HTR-8/SVneo (cell line): ENCODE measurements around the gene TPR.
A peak's percentile ranks its signal among the peaks of the same experiment; 100 is the strongest.

Experiments
- DNase-seq: peaks from one replicate; pipeline ENCODE4 v3.0.0; 2011; ENCODE audit warnings: low spot score, mixed read lengths; ENCODE audit not compliant: insufficient read length
- FAIRE-seq: peaks from 2 replicates; lab custom pipeline; 2011; peaks lifted over from hg19 to GRCh38; lab: Jason Lieb, UNC

Gene TPR

DNA sequence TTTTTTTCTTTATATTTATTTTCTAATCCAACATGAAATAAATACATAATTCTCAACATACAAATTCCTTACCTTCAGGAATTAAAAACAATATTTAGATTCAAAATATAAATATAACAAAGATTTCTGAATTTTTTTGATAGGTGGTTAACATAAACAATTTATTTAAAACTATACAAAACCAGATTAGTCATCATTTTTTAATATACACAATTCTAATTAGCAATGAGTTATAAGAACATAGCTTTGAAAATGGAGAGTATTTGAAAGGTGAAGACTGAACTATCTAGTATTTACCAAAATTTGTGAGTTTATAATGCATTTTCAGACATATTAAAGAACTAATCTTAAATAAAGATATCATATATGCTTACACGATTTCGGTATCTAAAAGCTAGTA, 37.5 kb downstream of the TPR start:
- no peak for DNase-seq
- no peak for FAIRE-seq

DNA sequence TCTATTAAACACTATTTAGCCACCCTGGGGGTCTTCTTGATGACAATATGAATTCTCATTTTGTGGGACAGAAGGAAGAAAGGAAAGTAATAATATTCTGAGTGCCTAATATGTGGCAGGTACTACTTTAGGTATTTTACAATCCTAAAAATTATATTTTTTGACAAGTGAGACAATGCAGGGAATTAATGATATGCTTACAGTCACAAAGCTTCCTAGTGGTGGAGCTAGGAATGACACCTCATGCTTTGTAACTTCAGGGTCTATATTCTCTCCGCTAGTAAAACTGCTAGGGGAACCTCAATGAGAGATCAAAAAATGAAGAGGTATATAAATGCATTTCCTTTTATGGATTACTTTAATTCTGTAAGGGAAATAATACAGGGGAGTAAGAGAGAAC, 44.3 kb downstream of the TPR start:
- no peak for FAIRE-seq
- no peak for DNase-seq

DNA sequence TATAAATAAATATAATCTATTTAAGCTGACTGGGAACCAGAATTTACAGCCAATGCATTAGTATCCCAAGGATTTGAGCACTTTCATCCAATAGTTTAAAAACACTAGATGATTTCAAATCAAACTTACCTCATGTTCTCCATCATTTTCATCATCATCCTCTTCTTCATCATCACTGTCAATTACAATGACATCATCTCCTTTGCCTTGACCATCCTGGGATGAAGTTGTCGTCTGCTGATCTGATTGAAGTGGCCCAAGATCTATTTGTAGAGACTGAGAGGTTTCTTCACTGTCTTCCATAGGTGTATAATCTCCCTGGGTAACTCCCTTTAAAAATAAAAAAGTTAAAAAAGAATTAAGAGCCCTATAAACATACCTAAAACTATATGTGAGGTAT, 47.7 kb downstream of the TPR start:
- no peak for FAIRE-seq
- no peak for DNase-seq

DNA sequence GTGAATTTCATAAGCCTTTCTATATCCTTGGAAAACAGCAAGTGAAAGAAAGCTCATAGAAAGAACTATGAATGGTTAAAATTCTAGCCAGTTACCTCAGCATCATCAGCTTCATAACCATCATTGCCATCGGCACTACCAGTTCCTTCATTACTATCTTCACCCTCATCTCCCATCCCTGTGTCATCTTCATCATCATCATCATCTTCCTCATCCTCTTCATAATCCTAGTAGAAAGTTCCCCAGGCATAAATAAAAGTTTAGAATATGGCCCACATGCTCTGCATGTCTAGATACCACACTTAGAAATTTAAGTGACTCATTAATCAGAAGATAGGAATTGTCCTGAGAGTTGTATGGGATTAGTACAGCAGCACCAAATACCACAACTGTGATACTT, 49.0 kb downstream of the TPR start:
- FAIRE-seq (no peak), DNase-seq (no peak)

DNA sequence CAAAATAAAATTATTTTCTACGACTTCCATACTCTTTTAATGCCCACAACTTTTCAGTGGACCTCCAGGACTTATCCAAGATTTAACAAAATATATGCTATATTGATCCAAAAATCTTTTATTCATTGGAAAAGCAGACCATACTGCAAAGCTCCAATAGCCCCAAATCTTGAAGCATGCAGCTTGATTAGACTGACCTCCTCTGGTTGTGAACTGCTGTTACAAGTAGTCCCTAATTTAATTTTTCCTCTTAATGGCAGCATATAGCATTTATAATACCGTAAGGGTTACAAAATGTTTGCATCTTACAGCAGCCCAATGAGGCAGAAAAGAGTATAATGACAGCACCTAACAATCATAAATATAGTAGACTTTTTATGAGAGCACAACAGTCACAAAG, 49.8 kb downstream of the TPR start:
- DNase-seq: no peak

DNA sequence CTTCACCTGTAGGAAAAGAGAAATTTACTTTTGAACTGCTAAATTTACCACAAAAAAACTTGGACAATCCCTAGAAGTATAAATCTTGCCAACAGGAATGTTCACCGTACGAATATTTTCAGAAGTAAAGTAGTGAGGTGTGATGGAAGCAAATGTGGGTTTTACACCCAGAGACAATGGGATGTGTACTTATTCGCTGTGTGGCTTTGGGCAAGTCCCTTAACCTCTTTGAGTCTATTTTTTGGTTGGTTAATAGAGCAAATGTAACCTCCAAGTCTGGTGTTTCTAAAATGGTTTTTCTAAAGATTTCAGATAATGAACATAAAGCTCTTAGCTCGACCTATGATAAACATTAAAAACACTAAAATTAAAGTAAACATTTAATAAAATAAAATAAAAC, 51.2 kb downstream of the TPR start:
- no peak for DNase-seq
- FAIRE-seq: no peak

More for the DNA sequence above, 49.8 kb downstream of the TPR start:
- no peak for FAIRE-seq

DNA sequence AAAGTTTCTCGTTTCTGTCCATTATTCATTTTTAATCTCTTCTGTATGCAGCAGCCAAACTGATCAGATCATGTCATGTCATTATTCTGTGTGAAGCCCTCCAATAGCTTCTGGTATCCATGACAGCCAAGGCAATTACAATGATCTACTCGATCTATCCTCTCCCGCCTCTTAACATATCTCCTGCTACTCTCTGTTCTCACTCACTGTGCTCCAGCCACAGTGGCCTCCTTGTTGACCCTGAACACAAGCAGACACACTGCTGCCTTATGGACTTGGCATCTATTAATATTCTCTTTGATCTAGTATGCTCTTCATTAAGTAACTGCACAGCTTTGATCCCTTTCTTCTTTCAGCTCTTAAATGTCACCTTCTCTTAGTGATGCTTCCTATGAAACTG, 59.5 kb downstream of the TPR start:
- FAIRE-seq (no peak), DNase-seq (no peak)

DNA sequence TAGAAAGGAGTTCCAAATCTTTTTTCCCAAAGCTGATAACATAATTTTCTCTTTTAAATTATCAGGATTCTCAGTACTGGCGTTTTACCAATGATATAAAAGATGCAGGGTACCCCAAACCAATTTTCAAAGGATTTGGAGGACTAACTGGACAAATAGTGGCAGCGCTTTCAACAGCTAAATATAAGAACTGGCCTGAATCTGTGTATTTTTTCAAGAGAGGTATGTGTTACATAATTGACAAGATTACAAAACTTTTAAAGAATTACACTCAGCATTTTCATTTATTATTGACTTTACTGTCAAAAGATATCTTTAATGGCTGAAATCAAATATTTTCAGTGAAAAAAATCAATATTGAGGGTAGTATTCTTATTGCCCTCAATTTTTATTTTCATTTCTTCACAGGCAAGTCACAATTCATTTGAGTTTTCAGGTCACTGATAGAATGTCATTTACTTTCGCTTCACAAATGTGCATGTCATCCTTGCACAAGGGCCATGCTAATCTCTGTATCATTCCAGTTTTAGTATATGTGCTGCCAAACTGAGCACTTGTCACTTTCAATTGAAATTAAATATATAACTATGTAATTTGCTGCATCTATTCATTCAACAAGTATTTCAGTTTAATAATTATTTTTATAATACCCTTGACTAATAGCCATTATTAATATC, 63.5 kb downstream of the TPR start:
- FAIRE-seq (no peak), DNase-seq (no peak)

DNA sequence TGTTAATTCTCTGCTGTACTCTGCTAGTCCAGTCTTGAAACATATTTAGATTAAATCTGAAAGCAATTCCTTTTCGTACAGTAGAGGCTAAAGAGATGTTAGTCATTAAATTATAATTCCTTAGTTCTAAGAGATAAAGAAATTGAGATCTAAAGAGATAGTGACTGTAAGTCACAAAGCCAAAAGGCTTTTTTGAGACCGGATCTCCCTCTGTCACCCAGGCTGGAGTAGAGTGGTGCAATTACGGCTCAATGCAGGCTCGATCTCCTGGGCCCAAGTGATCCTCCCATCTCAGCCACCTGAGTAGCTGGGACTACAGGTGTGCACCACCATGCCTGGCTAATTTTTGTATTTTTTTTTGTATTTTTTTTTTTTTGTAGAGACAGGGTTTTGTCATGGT, 64.7 kb downstream of the TPR start:
- FAIRE-seq (no peak), DNase-seq (no peak)

DNA sequence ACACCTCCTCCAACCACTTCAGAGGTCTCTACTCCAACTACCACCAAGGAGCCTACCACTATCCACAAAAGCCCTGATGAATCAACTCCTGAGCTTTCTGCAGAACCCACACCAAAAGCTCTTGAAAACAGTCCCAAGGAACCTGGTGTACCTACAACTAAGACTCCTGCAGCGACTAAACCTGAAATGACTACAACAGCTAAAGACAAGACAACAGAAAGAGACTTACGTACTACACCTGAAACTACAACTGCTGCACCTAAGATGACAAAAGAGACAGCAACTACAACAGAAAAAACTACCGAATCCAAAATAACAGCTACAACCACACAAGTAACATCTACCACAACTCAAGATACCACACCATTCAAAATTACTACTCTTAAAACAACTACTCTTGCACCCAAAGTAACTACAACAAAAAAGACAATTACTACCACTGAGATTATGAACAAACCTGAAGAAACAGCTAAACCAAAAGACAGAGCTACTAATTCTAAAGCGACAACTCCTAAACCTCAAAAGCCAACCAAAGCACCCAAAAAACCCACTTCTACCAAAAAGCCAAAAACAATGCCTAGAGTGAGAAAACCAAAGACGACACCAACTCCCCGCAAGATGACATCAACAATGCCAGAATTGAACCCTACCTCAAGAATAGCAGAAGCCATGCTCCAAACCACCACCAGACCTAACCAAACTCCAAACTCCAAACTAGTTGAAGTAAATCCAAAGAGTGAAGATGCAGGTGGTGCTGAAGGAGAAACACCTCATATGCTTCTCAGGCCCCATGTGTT, 66.6 kb downstream of the TPR start:
- DNase-seq (no peak), FAIRE-seq (no peak)

DNA sequence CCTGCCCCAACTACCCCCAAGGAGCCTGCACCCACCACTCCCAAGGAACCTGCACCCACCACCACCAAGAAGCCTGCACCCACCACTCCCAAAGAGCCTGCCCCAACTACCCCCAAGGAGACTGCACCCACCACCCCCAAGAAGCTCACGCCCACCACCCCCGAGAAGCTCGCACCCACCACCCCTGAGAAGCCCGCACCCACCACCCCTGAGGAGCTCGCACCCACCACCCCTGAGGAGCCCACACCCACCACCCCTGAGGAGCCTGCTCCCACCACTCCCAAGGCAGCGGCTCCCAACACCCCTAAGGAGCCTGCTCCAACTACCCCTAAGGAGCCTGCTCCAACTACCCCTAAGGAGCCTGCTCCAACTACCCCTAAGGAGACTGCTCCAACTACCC, 67.6 kb downstream of the TPR start:
- no peak for DNase-seq
- no peak for FAIRE-seq

DNA sequence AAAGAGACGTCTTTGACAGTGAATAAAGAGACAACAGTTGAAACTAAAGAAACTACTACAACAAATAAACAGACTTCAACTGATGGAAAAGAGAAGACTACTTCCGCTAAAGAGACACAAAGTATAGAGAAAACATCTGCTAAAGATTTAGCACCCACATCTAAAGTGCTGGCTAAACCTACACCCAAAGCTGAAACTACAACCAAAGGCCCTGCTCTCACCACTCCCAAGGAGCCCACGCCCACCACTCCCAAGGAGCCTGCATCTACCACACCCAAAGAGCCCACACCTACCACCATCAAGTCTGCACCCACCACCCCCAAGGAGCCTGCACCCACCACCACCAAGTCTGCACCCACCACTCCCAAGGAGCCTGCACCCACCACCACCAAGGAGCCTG, 68.5 kb downstream of the TPR start:
- FAIRE-seq: no peak
- no peak for DNase-seq

DNA sequence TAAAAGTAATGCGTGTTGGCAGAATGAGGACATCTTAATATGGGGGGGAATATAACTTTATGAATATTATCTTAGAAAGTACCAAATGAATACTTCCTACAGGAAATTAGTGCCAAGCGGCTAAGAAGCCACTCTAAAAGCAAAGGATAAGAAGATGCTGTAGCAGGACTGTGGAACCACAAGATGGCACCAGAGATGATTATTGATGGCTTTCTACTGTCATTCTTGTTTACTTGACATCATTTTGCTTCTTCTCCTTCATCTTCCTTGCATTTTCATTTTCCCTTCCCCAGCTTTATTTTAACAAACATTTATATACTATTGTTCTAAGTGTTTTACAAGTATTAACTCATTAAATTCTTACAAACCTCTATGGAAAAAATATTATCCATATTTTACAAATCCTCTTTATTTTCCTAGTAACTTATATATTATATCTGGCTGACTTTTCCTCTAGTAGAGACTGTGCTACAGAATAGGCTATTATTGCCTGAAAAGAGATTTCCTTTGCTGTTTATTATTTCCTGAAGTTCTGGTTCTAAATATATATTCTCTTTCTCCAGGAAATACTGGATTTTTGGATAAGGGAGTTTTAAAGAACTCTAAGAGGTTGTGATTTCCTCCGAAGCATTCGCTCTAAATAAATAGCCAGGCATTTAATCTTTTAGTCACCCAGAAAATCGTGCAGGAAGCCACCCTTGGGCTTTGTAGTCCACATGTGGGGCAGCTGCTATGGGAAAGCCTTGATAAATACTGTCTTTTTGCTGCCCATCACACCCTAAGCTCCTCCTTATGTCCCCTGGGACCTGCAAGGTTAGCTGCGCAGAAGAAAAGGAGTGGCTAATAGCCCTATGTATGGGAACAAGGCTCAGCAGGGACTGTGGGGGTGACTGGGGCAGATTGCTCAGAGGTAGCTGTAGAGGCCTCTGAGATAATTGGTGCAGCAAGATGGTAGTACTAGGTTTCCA, 69.8 kb downstream of the TPR start:
- FAIRE-seq (no peak), DNase-seq (peak; percentile 31)

DNA sequence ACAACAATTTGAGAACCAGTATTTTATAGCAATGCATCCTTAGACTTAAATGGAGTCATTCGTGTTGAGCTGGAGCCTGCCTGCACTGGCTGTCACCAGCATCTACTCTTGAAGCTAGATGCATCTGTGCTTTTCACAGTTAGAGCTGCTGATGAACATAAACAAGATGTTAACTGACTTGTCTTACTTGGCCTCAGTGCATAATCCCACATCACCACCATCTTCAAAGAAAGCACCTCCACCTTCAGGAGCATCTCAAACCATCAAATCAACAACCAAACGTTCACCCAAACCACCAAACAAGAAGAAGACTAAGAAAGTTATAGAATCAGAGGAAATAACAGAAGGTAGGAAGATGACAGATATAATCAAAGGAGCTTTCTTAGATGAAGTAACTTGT, 71.1 kb downstream of the TPR start:
- DNase-seq (no peak), FAIRE-seq (no peak)

DNA sequence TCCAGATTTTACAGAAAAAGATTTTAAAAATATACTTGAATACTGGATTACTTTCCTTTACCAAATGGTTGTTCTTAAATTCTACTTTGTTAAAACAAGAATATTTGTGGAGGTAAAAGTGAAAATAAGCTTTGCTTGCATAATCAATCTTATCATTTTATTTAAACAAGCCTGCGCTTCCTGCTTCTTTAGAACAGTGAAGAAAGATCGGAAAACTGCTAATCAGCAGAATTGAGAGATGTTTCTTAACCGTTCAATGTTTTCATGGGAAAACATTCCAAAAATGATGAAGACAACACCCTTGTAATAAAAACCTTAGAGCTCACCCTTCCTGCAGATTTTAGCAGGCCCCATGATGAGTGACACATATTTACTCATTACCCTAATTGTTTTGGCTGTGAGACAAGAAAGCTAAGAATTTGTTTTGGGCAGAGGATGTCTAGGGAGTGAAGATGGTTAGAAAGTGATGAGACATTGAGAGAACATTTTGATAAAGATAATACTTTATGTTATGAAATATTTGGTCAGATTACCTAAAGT, 72.6 kb downstream of the TPR start:
- DNase-seq: no peak
- FAIRE-seq: no peak

DNA sequence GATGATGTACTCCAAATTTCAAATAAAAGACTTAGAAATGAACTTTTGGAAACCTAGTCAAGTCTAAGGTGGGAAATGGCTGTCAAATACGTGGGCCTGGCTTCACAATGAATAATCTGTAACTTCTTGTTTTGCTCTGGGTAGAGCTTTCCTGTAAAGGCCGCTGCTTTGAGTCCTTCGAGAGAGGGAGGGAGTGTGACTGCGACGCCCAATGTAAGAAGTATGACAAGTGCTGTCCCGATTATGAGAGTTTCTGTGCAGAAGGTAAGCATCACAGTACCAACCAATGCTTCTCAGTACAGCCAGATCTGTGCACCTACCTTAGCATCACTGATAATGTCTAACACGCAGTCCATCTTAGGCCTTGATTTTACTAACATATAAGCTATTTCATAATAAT, 73.6 kb downstream of the TPR start:
- FAIRE-seq (no peak), DNase-seq (no peak)

DNA sequence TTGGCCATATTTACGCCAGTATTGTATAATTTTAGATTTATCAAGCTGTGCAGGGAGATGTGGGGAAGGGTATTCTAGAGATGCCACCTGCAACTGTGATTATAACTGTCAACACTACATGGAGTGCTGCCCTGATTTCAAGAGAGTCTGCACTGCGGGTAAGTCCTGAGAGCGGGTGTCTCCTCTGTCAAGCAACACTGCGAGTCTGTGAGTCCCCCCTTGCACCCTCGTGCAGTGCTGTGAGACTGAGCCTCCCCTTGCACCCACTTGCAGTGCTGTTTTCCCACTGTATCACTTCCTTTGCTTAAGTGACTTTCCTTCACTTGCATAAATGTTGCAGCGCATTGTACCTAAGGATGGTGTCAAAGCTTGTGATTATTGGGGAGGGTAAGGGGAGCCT, 75.0 kb downstream of the TPR start:
- DNase-seq (no peak), FAIRE-seq (no peak)

DNA sequence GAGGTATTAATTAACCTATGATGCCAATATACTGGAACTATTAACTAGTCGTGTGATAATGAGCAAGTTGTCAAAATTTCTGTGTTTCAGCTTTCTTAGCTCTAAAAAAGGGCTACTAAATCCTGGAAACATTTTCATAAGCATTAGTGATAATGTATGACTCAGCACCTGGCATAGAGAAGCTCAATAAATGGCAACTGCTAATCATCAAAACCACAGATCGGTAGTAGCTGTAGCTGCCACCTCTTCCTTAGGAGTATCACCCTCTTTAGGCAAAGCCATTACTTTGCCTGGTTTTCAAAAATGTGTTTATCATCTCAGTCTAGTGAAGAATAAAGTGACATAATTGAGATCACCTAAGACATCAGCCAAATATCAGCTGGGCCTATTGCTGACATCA, 75.5 kb downstream of the TPR start:
- no peak for DNase-seq

DNA sequence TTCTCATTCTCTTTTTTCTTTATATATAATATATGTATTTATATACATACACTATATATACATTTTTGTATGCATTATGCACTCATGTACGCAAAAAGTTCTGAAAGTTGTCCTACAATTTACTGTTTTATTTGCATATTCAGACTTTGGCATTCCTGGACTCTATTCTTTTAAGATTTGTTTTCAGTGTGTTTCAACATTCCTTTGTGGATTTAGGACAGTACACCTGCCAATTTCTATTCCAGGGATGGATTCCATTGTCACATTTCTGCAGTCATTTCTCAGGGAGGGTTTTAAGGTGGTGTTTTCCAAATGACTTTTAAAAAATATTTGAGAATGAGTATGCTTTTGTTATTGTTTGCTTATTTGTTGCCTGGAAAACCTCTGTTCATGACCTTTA, 76.2 kb downstream of the TPR start:
- no peak for FAIRE-seq
- no peak for DNase-seq

More for the DNA sequence above, 75.5 kb downstream of the TPR start:
- no peak for FAIRE-seq

DNA sequence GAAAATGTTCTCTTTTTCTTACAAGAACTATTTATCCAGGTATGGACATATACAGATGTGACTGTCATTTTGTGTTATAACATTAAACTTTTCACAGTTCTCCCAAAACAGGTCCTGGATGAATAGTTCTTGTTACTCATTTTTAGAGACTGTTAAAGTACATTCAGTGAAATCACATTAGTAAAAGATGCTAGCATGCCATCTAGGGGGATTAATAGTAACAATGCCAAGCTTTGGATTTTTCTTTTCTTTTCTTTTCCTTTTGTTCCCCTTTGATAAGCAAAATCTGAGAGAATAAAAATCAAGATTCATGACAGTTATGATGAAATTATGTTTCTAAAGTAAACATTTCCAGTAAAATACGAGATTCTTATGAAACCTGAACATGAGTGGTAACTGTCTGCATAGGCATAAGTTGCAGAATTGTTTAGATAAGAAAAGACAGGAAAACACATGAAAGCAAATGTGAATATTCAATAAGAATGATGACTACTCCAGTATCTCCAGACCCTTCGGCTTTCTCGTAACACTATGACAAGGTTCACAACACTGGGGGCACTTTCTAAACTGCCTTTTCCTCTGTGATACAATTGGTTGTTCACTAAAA, 77.5 kb downstream of the TPR start:
- DNase-seq (peak; percentile 11), FAIRE-seq (no peak)
